Cardiac fibroblast (primary cell): Measurements from ENCODE around the gene SPOP.
"Not testable (repeated sequence)": the region's sequence is repeated elsewhere in the genome, so short reads cannot be mapped to it uniquely, and the experiment has no call there.

Source experiments
- DNase-seq, 2 donors: peaks; one replicate each; pipeline versions ENCODE4 v3.0.0 to v3.0.0-alpha.2; 2010; ENCODE audit warnings: low read depth in 2 of 2
- H3K4me3 ChIP-seq, 2 donors: replicated peaks in 1 of 2; 1 replicate in 1 of 2; 2 replicates in 1 of 2; pipeline ENCODE4 v1.5.1; 2011; ENCODE audit warnings: low read depth in 2 of 2, low read length in 2 of 2, mild to moderate bottlenecking in 2 of 2, moderate library complexity in 1 of 2
- TF ChIP-seq, protein P1 (sequence below): IDR thresholded peaks from one replicate; pipeline ENCODE4 v1.5.1; 2011; ENCODE audit warnings: low read depth, mild to moderate bottlenecking, low read length, inconsistent platforms

Gene SPOP

DNA sequence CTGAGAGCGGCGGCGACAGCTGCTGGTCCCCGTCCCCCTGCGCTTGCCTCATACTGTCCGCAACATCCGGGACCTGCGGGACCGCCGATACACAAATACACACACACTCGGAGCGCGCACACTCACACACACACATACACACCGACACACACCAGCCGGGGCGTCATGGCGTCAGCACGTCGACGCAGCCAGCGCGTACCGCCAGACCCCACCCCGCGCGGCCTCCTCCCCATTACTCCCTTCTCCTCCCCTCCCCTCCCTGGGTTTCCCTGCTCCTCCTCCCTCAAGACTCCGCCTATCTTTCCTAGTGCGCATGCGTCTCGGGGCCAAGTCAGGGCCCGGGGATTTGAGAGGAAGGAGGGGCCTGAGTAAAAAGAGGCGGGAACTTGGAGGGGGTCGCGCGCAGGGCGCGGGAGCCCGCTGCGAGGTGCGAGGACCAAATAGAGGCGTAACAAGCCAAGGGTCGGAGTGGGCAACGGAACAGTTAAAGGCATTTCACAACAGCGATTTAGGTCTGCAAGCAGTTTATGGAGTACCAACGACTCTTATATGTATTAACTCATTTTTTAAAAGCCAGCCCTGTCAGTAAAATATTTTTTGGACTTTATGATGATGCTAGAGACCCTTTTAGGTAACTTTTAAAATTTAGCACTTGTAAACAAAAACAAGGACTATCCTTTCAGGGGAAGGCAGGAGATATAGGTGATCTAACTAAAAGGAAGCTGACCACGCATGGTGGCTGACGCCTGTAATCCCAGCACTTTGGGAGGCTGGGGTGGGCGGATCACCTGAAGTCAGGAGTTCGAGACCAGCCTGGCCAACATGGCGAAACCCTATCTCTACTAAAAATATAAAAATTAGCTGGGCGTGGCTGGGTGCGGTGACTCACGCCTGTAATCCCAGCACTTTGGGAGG is at the start of gene SPOP:
SPOP (minus strand) TSS at position 165 of the 915 bp plus-strand sequence. CDS start 55,287 bp downstream, outside the sequence.
- TF ChIP-seq, protein P1, sequence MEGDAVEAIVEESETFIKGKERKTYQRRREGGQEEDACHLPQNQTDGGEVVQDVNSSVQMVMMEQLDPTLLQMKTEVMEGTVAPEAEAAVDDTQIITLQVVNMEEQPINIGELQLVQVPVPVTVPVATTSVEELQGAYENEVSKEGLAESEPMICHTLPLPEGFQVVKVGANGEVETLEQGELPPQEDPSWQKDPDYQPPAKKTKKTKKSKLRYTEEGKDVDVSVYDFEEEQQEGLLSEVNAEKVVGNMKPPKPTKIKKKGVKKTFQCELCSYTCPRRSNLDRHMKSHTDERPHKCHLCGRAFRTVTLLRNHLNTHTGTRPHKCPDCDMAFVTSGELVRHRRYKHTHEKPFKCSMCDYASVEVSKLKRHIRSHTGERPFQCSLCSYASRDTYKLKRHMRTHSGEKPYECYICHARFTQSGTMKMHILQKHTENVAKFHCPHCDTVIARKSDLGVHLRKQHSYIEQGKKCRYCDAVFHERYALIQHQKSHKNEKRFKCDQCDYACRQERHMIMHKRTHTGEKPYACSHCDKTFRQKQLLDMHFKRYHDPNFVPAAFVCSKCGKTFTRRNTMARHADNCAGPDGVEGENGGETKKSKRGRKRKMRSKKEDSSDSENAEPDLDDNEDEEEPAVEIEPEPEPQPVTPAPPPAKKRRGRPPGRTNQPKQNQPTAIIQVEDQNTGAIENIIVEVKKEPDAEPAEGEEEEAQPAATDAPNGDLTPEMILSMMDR: no peak
- peak; percentile 100 for DNase-seq
- peak within 1 kb of the TSS; percentile 75 to 76 for H3K4me3 ChIP-seq

DNA sequence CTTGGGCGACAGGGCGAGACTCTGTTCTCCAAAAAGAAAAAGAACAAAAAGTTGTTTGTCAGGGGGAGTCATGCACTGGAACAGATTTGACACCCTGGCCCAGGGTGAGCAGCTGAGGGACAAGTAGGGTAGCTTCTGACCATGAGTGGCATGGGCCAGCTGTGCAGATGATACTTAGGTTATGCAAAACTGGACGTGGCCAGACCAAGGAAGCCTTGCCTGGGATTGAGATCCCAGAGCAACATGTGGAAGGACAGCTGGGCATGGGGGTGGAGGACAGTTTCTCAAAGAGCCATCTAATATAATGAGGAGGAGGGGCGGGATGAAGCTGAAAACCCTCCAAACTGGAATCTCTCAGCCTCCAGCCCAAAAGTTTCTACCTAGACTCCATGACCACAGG is 49.5 kb upstream of the SPOP start:
- TF ChIP-seq, protein P1: no peak
- no peak for DNase-seq
- H3K4me3 ChIP-seq: no peak overlapping the region

DNA sequence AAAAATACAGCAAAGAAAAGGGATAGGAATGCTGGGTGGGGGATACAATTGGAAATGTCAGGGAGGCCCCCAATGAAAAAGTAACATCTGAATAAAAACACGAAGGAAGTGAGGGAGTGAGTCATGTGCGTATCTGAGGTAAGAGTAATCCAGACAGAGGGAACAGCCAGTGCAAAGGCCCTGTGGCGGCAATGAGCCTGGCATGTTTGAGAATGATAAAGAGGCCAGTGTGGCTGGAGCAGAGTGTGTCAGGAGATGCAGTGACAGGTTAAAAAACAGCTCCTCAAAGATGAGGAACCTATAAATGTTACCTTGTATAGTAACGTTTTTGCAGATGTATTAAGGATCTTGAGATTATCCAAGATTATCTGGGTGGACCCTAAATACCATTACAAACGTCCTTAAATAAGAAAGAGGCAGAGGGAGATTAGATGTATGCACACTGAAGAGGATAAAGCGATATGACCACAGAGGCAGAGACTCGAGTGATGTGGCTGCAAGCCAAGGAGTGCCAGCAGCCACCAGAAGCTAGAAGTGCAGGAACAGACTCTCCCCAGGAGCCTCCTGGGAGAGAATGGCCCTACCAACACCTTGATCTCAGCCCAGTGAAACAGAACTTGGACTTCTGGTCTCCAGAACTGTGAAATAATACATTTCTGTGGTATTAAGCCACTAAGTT is 47.7 kb upstream of the SPOP start:
- no peak for DNase-seq
- TF ChIP-seq, protein P1: no peak
- H3K4me3 ChIP-seq: no peak overlapping the region

DNA sequence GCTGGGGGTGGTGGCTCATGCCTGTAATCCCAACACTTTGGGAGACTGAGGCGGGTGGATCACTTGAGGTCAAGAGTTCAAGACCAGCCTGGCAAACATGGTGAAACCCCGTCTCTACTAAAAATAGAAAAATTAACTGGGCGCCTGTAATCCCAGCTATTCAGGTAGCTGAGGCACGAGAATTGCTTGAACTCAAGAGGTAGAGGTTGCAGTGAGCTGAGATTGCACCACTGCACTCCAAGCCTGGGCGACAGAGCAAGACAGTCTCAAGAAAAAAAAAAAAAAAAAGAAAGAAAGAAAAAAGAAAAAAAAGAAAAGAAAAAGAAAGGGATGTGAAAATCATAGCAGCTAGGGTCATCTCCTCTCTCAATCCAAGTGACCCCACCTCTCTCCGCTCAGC is 46.7 kb upstream of the SPOP start:
- not testable (repeated sequence) for H3K4me3 ChIP-seq, DNase-seq

DNA sequence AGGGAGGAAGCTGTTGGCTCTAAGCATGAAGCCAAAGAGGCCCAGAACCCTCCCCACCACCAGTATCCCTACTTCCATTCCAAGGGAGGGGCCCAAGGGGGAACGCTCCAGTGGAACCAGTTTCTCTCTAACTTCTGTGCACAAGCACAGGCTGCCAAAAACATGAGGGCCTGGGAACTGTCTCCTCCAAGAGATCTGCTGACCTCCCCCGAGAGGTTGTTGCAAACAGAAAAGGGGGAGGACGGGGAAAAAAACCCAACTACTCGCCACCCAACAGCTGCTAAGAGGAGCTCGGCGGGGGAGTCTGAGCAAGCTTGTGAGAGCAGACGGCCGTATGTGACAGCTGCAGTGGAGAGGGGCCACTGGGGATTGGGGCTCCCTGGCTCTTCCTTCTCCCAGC is 45.5 kb upstream of the SPOP start:
- TF ChIP-seq, protein P1: no peak
- no peak overlapping the region for H3K4me3 ChIP-seq
- DNase-seq: peak in 1 of 2 donors; percentile 68

DNA sequence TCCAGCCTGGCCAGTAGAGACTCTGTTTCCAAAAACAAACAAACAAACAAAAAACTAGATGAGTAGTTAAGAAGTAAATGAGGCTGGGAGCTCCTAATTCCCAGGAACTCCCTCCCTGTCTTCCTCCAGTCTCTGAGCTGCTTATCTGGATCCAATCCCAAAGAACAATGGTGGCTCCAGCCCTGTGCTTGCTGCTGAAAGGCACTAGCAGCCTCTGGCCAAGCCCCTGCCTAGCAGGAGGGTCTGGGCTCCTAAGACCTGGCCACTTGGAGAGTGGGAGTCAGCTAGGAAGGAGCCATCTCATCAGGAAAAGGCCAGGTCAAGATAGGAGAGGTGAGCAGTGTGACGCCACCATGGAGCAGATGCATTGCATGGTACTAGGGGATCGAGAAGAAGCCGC is 44.2 kb upstream of the SPOP start:
- no peak for DNase-seq
- TF ChIP-seq, protein P1: no peak
- no peak overlapping the region for H3K4me3 ChIP-seq

DNA sequence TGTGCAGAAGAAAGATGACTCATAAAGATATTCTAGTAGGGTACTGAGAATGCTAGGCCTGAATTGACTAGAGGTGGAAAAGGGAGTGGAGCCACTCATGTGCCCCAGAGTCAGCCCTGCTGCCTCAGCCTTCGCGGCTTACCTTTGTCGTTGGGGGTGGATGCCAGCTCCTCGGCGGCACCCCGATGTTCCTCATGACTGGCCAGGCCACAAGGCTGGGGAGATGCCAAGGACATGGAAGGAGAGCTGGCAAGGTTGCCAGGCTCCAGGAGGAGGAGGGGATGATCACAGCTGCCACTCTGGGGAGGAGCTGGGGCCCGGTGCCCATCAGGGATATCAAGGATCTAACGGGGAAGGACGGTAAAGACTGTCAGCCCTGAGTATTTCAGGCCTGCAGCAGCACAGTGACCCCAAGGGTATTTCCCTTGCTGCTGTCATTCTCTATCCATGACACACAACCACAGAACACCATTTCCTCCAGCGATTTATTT is 39.5 kb upstream of the SPOP start:
- H3K4me3 ChIP-seq: no peak overlapping the region
- TF ChIP-seq, protein P1: no peak
- no peak for DNase-seq
